GM21390 (cell line): Measurements from ENCODE around the gene TTLL5.
A peak's percentile ranks its signal among the peaks of the same experiment; 100 is the strongest.

ENCODE experiments used
- ATAC-seq: cut with Tn5 transposase; IDR thresholded peaks from one replicate; pipeline ENCODE4 v1.9.1; 2021; ENCODE audit not compliant: unreplicated experiment

TTLL5 gene

GRCh38 chr14:75660630-75661498 lies at the start of gene TTLL5, which contains the start of gene ERG28:
TSS of gene TTLL5 (plus strand) at chr14:75661246. CDS start at chr14:75663150, 1,904 bp downstream.
TSS of gene ERG28 (minus strand) at chr14:75660876. CDS start at chr14:75657502, 3,374 bp downstream.
- ATAC-seq = peak; percentile 95

- no peak for ATAC-seq
These were observed 48.9 kb upstream of the TTLL5 start for GRCh38 chr14:75612157-75612556.

- no peak for ATAC-seq
These were observed 46.9 kb upstream of the TTLL5 start for GRCh38 chr14:75614179-75614578.

GRCh38 chr14:75615200-75615599 lies 45.8 kb upstream of the TTLL5 start:
- no peak for ATAC-seq

GRCh38 chr14:75619548-75619947 lies 41.5 kb upstream of the TTLL5 start:
- no peak for ATAC-seq

- no peak for ATAC-seq
These were observed 36.0 kb upstream of the TTLL5 start for GRCh38 chr14:75625034-75625433.

- ATAC-seq = no peak
These were observed 34.6 kb upstream of the TTLL5 start for GRCh38 chr14:75626396-75626795.

- no peak for ATAC-seq
These were observed 34.2 kb upstream of the TTLL5 start for GRCh38 chr14:75626863-75627262.

GRCh38 chr14:75627406-75627805 lies 33.6 kb upstream of the TTLL5 start:
- ATAC-seq = no peak

GRCh38 chr14:75628816-75629215 lies 32.2 kb upstream of the TTLL5 start:
- ATAC-seq = no peak

GRCh38 chr14:75630695-75631452 lies 30.2 kb upstream of the TTLL5 start:
- no peak for ATAC-seq

- no peak for ATAC-seq
These were observed 29.6 kb upstream of the TTLL5 start for GRCh38 chr14:75631453-75631831.

GRCh38 chr14:75634848-75635247 lies 26.2 kb upstream of the TTLL5 start:
- ATAC-seq = no peak

- no peak for ATAC-seq
These were observed 24.9 kb upstream of the TTLL5 start for GRCh38 chr14:75636100-75636692.

- ATAC-seq = no peak
These were observed 20.2 kb upstream of the TTLL5 start for GRCh38 chr14:75640876-75641275.

GRCh38 chr14:75643985-75644384 lies 17.1 kb upstream of the TTLL5 start:
- no peak for ATAC-seq

- ATAC-seq = no peak
These were observed 16.0 kb upstream of the TTLL5 start for GRCh38 chr14:75645056-75645455.

- no peak for ATAC-seq
These were observed 14.3 kb upstream of the TTLL5 start for GRCh38 chr14:75646762-75647161.

GRCh38 chr14:75647640-75648039 lies 13.4 kb upstream of the TTLL5 start:
- ATAC-seq = no peak

- no peak for ATAC-seq
These were observed 12.8 kb upstream of the TTLL5 start for GRCh38 chr14:75648066-75648838.

- ATAC-seq = no peak
These were observed 11.7 kb upstream of the TTLL5 start for GRCh38 chr14:75649337-75649736.
